Common myeloid progenitor, CD34-positive (primary cell): Measurements from ENCODE around the gene NMRK2.

ENCODE experiments used
- CTCF ChIA-PET: fragments of 350-600 bp; sonication (Branson Sonifier 250); formaldehyde crosslinking; loops from one replicate; lab custom pipeline; 2021; ENCODE audit warnings: antibody characterized with exemption; lab: Charles Lee
- POLR2A ChIA-PET: fragments of 350-600 bp; sonication (Branson Sonifier 250); formaldehyde crosslinking; loops from one replicate; lab custom pipeline; 2021; ENCODE audit warnings: antibody characterized with exemption; lab: Charles Lee
- DNase-seq, 3 donors: peaks; one replicate each; pipeline versions ENCODE4 v3.0.0 to v3.0.0-alpha.2; 2013
- H3K27ac ChIP-seq, 2 experiments: 1 replicate in 1 of 2; 2 replicates in 1 of 2; pipeline ENCODE4 v1.7.0; 2013; ENCODE audit warnings: inconsistent platforms in 2 of 2, low read length in 2 of 2, mild to moderate bottlenecking in 2 of 2, low read depth in 1 of 2, moderate library complexity in 1 of 2; ENCODE audit not compliant: severe bottlenecking in 2 of 2, insufficient read depth in 1 of 2, poor library complexity in 1 of 2
- H3K27me3 ChIP-seq, 5 experiments: replicated peaks in 2 of 5; 1 replicate in 3 of 5; 2 replicates in 2 of 5; pipeline versions ENCODE4 v1.6.1 to v1.7.0; 2013; ENCODE audit warnings: low read length in 4 of 5, mild to moderate bottlenecking in 2 of 5, moderate library complexity in 2 of 5, inconsistent platforms in 1 of 5; ENCODE audit not compliant: insufficient read depth in 5 of 5, control insufficient read depth in 4 of 5
- H3K36me3 ChIP-seq, 4 experiments: 1 replicate in 2 of 4; 2 replicates in 2 of 4; pipeline versions ENCODE4 v1.6.1 to v1.7.0; 2013; ENCODE audit warnings: low read length in 3 of 4, control low read depth in 1 of 4, mild to moderate bottlenecking in 1 of 4; ENCODE audit not compliant: control insufficient read depth in 4 of 4, insufficient read depth in 4 of 4
- H3K4me1 ChIP-seq, 4 experiments: 1 replicate in 3 of 4; 2 replicates in 1 of 4; pipeline versions ENCODE4 v1.6.1 to v1.7.1; 2013; ENCODE audit warnings: low read length in 3 of 4, mild to moderate bottlenecking in 3 of 4, control low read depth in 1 of 4, inconsistent platforms in 1 of 4, moderate library complexity in 1 of 4; ENCODE audit not compliant: control insufficient read depth in 4 of 4, insufficient read depth in 4 of 4; ENCODE audit errors: control extremely low read depth in 1 of 4
- H3K4me3 ChIP-seq, 7 experiments: 1 replicate in 4 of 7; 2 replicates in 3 of 7; pipeline versions ENCODE4 v1.5.1 to v1.7.0; 2013; ENCODE audit warnings: mild to moderate bottlenecking in 7 of 7, low read length in 6 of 7, moderate library complexity in 6 of 7, inconsistent platforms in 2 of 7, low read depth in 2 of 7, control low read depth in 1 of 7; ENCODE audit not compliant: insufficient read depth in 4 of 7, control insufficient read depth in 1 of 7; ENCODE audit errors: extremely low read depth in 1 of 7
- H3K9me3 ChIP-seq, 5 experiments: 1 replicate in 4 of 5; 2 replicates in 1 of 5; pipeline versions ENCODE4 v1.6.1 to v1.7.1; 2013; ENCODE audit warnings: low read length in 4 of 5, mild to moderate bottlenecking in 2 of 5, inconsistent platforms in 1 of 5, low read depth in 1 of 5, moderate library complexity in 1 of 5; ENCODE audit not compliant: control insufficient read depth in 4 of 5, insufficient read depth in 2 of 5; ENCODE audit errors: control extremely low read depth in 1 of 5
- WGBS: methylation state at CpG from one replicate; pipeline ENCODE4 v1.1.5; 2013; ENCODE audit not compliant: insufficient coverage; 5-methylcytosine and 5-hydroxymethylcytosine counted together

NMRK2 gene

DNA sequence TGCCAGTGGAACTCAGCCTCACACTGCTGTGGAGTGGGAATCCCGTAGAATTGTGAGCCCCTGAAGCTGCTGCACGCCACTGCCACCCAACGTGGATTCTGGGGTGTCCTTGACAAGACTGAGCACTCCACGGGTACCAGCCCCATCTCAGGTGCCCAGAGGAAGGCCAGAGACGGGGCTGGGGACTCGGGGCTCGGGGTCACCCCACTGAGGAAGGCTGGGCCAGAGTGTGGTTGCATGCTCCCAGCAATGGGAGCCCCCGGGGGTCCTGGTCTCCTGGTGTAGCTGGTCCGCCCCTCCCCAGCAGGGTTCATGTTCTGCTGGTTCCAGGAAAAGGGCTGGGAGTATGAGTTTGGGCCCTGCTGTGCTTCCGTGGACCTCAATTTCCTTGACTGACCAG, 22.8 kb downstream of the NMRK2 start:
- WGBS = 93% methylated on average over 9 of the region's 10 CpGs

DNA sequence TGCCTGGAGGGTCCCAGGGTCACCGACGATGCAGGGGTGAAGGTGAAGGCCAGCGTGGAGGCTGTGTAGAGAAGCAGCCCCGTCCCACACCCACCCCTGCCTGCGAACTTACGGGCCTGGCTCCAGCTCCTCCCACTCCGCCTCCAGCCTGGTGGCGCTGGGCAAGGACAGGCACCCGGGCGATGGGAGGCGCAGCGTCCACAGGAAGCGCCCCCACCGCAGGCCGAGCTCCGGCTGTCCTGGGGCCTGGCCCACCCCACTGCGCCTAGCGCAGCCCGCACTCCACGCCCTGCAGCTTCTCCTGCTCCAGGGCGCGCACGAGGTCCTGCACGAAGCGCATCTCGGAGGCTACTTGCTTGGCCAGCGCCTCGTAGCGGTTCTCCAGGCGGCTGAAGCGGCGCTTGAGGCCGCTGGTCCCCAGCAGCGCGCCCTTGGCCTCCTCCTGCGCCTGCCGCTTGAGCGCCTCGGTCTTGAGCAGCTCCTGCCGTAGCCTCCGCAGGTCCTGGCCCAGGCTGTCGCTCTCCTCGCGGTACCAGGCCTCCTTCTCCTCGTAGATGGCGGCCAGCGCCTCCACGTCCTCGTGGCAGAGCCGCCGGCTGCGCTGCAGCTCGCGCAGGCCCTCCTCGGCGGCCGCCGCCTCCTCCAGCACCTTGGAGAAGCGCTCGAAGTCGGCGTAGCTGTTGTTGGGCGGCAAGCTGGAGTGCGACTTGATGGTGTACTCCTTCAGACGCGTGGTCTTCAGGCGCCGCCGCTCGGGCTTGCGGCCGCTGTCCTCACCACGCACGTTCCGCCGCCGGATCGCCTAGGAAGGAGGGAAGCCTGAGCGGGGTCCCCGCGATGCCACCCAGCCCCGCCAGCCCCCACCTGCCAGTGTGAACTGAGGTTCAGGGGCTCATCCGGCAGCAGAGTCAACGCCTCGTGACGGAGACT, 26.2 kb downstream of the NMRK2 start:
- Histone ChIP-seq H3K4me3 (no peak overlapping the region), H3K27ac (no peak overlapping the region), H3K36me3 (peaks cover 7 to 60% (median 49%) of the 10 kb centered on the region in 4 experiments), H3K27me3 (no peaks in the 10 kb centered on the region), H3K9me3 (peaks cover 0 to 5% (median 0%) of the 10 kb centered on the region in 5 experiments), H3K4me1 (no peaks in the 10 kb centered on the region)
- WGBS = 97% methylated on average over 83 of the region's 86 CpGs
- ChIA-PET CTCF (no interaction called here), POLR2A (no interaction called here)
- no peak for DNase-seq

More for the DNA sequence above, 22.8 kb downstream of the NMRK2 start:
- Histone ChIP-seq H3K4me1 (peaks cover 0 to 17% (median 12%) of the 10 kb centered on the region in 4 experiments), H3K9me3 (peaks cover 0 to 5% (median 0%) of the 10 kb centered on the region in 5 experiments), H3K27ac (no peak overlapping the region), H3K4me3 (no peak overlapping the region), H3K27me3 (no peaks in the 10 kb centered on the region), H3K36me3 (peaks cover 0 to 38% (median 26%) of the 10 kb centered on the region in 4 experiments)
- CTCF ChIA-PET = interaction anchor here (0.7 kb wide), 1 partner anchor 68 kb away, joined by 3 read pairs; no protein-coding TSS in a partner anchor
- DNase-seq = no peak
- POLR2A ChIA-PET = interaction anchor here (2.3 kb wide), 1 partner anchor 15 kb away, joined by 4 read pairs; the partner anchor contains the start of gene DAPK3

DNA sequence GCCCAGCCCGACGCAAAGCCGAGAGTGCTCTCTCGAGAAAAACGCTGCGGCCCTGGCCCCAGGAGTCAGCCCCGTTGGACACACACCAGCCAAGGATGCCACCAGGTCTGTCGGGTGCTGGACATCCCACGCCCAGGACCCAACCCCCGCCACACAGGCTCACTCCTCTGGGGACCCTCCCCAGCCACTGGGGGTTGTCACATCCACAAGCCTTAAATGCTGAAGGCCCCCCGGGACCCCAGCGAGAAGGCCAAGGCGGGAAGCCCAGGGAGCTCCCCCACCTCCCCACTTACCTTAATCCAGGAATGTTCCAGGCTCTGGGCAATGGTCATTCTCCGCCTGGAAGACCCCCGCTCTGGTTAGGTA, 26.9 kb downstream of the NMRK2 start:
- no peaks in the 10 kb centered on the region for H3K4me1 ChIP-seq
- no peak overlapping the region for H3K27ac ChIP-seq
- POLR2A ChIA-PET = no interaction called here
- peaks cover 0 to 5% (median 0%) of the 10 kb centered on the region in 5 experiments for H3K9me3 ChIP-seq
- H3K4me3 ChIP-seq = no peak overlapping the region
- DNase-seq = no peak
- CTCF ChIA-PET = no interaction called here
- WGBS = over 99% methylated on average over 12 of the region's 15 CpGs
- H3K27me3 ChIP-seq = no peaks in the 10 kb centered on the region
- H3K36me3 ChIP-seq = peaks cover 7 to 63% (median 51%) of the 10 kb centered on the region in 4 experiments

DNA sequence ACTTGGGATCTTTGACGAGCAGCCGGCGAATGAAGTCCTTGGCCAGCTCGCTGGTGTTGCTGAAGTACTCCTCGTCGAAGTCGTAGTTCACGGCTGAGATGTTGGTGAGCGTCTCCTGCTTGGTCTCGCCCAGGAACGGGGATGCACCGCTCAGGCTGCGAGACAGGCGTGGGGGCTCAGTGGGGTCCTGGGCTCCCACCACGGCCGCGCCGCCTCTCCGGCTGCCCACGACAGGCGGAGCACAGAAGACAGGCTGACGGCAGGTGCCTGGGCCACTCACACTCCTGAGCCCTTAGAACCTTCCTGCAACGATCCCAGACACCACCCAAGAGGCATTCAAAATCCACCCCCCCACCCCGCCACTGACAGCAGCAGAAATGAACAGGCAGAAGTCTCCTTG, 28.1 kb downstream of the NMRK2 start:
- H3K36me3 ChIP-seq = peaks cover 7 to 68% (median 53%) of the 10 kb centered on the region in 4 experiments
- 95% methylated on average over 15 of the region's 24 CpGs for WGBS
- H3K27me3 ChIP-seq = no peaks in the 10 kb centered on the region
- H3K9me3 ChIP-seq = peaks cover 0 to 5% (median 0%) of the 10 kb centered on the region in 5 experiments
- ChIA-PET CTCF (no interaction called here), POLR2A (no interaction called here)
- no peaks in the 10 kb centered on the region for H3K4me1 ChIP-seq
- no peak for DNase-seq
- no peak overlapping the region for H3K27ac ChIP-seq
- no peak overlapping the region for H3K4me3 ChIP-seq

DNA sequence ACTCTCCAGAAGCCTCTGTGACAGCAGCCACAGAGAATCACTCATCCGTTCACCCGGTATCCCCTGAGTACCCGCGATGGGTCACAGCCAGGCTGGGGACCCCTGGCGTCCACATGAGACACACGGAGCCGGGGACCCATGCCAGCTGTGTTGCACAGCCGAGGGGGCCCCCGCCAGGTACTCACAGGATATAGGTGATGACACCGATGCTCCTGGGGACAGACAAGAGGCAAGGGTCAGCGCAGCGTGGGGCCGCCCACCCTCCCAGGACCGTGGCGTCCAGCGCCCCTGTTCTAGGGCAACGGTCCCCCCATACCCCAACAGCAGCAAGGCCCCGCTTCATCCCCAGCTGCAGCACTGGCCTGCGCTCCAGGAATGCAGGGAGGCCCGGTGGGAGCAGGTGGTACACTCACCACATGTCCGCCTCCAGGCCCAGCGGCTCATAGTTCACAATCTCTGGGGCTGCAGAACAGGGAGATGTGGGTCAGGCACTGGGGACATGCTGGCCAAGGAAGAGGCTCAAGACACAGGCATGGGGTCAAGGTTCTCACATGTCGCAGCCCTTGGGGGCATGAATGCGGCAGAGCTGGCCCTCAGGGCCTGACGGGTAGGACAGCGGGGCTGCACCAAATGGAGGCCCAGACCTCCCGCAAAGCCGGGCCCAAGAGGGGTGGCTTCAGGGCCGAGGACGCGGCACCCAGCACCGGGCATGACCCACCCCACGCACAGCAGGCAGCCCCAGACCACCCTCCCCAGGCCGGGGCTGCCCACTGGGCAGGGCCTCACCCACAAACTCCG, 30.8 kb downstream of the NMRK2 start:
- CTCF ChIA-PET = no interaction called here
- no peak overlapping the region for H3K27ac ChIP-seq
- H3K36me3 ChIP-seq = peaks cover 7 to 69% (median 56%) of the 10 kb centered on the region in 4 experiments
- no peaks in the 10 kb centered on the region for H3K27me3 ChIP-seq
- no peak for DNase-seq
- 98% methylated on average over 31 of the region's 35 CpGs for WGBS
- peaks cover 0 to 3% (median 0%) of the 10 kb centered on the region in 5 experiments for H3K9me3 ChIP-seq
- POLR2A ChIA-PET = no interaction called here
- H3K4me1 ChIP-seq = peaks cover 0 to 2% (median 1%) of the 10 kb centered on the region in 4 experiments
- no peak overlapping the region for H3K4me3 ChIP-seq

DNA sequence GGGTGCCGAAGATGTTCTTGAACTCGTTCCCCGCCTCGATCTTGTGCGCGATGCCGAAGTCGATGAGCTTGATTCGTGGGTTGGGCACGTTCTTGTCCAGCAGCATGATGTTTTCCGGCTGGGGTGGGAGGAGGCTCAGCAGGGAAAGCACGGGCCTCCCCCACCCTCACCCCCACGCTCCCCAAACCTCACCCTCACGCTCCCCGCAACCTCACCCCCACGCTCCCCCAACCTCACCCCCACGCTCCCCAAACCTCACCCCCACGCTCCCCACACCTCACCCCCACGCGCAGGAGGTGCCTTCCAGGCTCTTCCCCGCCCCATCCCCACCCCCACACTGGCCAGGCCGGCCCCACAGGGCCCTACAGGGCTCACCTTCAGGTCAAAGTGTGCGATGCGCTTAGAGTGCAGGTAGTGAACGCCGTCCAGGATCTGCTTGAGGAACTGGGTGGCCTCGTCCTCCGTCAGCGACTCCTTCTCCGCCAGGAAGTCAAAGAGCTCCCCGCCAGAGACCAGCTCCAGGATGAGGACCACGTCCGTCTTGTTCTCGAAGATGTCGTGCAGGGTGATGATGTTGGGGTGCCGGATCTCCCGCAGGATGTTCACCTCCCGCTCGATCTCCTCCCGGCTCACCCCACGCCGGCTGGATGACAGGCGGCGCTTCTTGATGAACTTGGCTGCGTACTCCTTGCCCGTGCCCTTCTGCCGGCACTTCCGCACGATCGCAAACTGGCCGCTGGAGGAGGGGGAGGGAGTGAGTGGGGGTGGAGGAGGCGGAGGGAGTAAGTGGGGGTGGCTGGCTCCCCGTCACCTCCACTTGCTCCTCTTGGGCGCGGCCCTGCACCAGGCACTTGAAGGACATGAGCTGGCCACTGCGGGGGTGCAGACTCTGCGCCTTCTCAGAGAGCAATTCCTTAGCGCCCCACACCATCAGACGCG, 31.7 kb downstream of the NMRK2 start:
- POLR2A ChIA-PET = no interaction called here
- H3K4me3 ChIP-seq = no peak overlapping the region
- no peaks in the 10 kb centered on the region for H3K27me3 ChIP-seq
- peaks cover 0 to 11% (median 9%) of the 10 kb centered on the region in 4 experiments for H3K4me1 ChIP-seq
- WGBS = 96% methylated on average over 45 of the region's 60 CpGs
- H3K27ac ChIP-seq = no peak overlapping the region
- no peak for DNase-seq
- H3K36me3 ChIP-seq = peaks cover 7 to 64% (median 51%) of the 10 kb centered on the region in 4 experiments
- CTCF ChIA-PET = interaction anchor here (1.6 kb wide), 1 partner anchor 14 kb away, joined by 3 read pairs; no protein-coding TSS in a partner anchor
- no peaks in the 10 kb centered on the region for H3K9me3 ChIP-seq
